ENCODE results near the gene RBM10.

Gene RBM10

DNA sequence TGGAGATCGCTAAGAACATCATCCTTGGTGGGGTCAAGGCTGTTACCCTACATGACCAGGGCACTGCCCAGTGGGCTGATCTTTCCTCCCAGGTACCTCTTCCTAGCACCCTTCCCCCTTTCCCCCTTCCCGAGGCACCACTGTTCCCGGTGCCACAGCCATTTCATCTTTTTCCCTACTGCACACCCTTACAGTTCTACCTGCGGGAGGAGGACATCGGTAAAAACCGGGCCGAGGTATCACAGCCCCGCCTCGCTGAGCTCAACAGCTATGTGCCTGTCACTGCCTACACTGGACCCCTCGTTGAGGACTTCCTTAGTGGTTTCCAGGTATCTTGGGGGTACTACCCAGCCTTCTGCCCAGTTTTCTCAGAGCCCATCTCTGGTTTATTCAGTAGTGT is 54.3 kb downstream of the RBM10 start:
- Histone ChIP-seq H3K4me2 (ENCODE audit: low read length) (no peak overlapping the region), H3K4me3 (ENCODE audit: low read length) (no peak overlapping the region), H3K27me3 (ENCODE audit: control insufficient read depth, low read length) (no peaks in the 10 kb centered on the region), H3K27ac (ENCODE audit: low read depth, low read length) (no peak overlapping the region), H3K79me2 (ENCODE audit: control insufficient read depth, low read length) (peaks cover 45% of the 10 kb centered on the region), H3F3A (ENCODE audit: control insufficient read depth, insufficient read depth) (no peaks in the 10 kb centered on the region), H3K36me3 (ENCODE audit: control insufficient read depth, low read length) (peaks cover 90% of the 10 kb centered on the region), H3K9me2 (replicated peaks; ENCODE audit: control insufficient read depth, low read length) (no peaks in the 10 kb centered on the region), H3K4me1 (ENCODE audit: control insufficient read depth, low read length) (peaks cover 21% of the 10 kb centered on the region), H3K9me3 (ENCODE audit: control insufficient read depth, insufficient read depth, low read length) (no peaks in the 10 kb centered on the region), H4K20me1 (ENCODE audit: control insufficient read depth, insufficient read depth, low read depth, low read length) (peaks cover 4% of the 10 kb centered on the region; the same call in 1 of the 2 replicates)
- TF ChIP-seq, protein P1, sequence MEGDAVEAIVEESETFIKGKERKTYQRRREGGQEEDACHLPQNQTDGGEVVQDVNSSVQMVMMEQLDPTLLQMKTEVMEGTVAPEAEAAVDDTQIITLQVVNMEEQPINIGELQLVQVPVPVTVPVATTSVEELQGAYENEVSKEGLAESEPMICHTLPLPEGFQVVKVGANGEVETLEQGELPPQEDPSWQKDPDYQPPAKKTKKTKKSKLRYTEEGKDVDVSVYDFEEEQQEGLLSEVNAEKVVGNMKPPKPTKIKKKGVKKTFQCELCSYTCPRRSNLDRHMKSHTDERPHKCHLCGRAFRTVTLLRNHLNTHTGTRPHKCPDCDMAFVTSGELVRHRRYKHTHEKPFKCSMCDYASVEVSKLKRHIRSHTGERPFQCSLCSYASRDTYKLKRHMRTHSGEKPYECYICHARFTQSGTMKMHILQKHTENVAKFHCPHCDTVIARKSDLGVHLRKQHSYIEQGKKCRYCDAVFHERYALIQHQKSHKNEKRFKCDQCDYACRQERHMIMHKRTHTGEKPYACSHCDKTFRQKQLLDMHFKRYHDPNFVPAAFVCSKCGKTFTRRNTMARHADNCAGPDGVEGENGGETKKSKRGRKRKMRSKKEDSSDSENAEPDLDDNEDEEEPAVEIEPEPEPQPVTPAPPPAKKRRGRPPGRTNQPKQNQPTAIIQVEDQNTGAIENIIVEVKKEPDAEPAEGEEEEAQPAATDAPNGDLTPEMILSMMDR (IDR thresholded peaks at IDR 0.05; ENCODE audit: low read depth, low read length, poor library complexity, severe bottlenecking), result no peak
- no peak for TF ChIP-seq EZH2phosphoT487 (IDR thresholded peaks at IDR 0.05; ENCODE audit: borderline replicate concordance, low read length)

DNA sequence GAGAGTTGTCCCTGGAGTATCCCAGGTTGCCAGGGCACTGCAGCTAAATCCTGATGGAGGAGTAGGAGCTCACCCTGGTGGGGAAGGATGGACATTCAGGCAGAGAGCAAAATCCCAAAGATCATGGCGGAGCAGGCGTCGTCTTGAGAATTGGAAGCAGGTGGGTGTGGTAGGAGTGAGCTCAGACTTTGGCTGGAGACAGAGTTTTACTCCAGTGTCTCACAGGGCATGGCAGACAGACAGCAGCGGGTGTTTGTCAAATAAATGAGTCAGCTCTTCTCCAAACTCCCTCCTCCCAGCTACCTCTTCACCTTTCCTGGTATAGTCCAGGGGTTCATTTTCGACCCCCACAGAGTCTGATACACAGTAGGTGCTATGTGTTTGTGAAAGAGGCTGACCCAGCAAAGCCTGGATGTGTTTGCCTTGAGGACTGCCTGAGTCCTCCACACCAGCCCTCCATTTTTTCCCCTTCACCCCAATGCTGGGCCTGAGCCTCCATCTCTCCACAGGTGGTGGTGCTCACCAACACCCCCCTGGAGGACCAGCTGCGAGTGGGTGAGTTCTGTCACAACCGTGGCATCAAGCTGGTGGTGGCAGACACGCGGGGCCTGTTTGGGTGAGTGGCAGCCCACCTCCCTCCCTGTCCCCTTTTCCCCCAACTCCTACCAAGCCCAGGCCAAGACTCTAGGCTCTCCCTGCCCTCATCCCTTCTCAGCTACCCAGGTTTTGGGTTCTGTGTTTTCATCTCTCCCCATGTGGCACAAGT is 55.5 kb downstream of the RBM10 start:
- Histone ChIP-seq H3F3A (ENCODE audit: control insufficient read depth, insufficient read depth) (no peaks in the 10 kb centered on the region), H3K4me3 (ENCODE audit: low read length) (no peak overlapping the region), H3K4me2 (ENCODE audit: low read length) (no peak overlapping the region), H3K9me3 (ENCODE audit: control insufficient read depth, insufficient read depth, low read length) (no peaks in the 10 kb centered on the region), H3K27ac (ENCODE audit: low read depth, low read length) (no peak overlapping the region), H3K27me3 (ENCODE audit: control insufficient read depth, low read length) (no peaks in the 10 kb centered on the region), H3K36me3 (ENCODE audit: control insufficient read depth, low read length) (peaks cover 90% of the 10 kb centered on the region), H3K9me2 (replicated peaks; ENCODE audit: control insufficient read depth, low read length) (no peaks in the 10 kb centered on the region), H3K79me2 (ENCODE audit: control insufficient read depth, low read length) (peaks cover 32% of the 10 kb centered on the region), H3K4me1 (ENCODE audit: control insufficient read depth, low read length) (peaks cover 10% of the 10 kb centered on the region), H4K20me1 (ENCODE audit: control insufficient read depth, insufficient read depth, low read depth, low read length) (peaks cover 4% of the 10 kb centered on the region; the same call in 1 of the 2 replicates)
- no peak for TF ChIP-seq EZH2phosphoT487 (IDR thresholded peaks at IDR 0.05; ENCODE audit: borderline replicate concordance, low read length)
- TF ChIP-seq, protein P1 (IDR thresholded peaks at IDR 0.05; ENCODE audit: low read depth, low read length, poor library complexity, severe bottlenecking), result no peak

GRCh38 chrX:47201345-47201944 is 56.4 kb downstream of the RBM10 start:
- Histone ChIP-seq H3K4me2 (ENCODE audit: low read length) (no peak overlapping the region), H4K20me1 (ENCODE audit: control insufficient read depth, insufficient read depth, low read depth, low read length) (no peaks in the 10 kb centered on the region), H3K27ac (ENCODE audit: low read depth, low read length) (no peak overlapping the region), H3K36me3 (ENCODE audit: control insufficient read depth, low read length) (peaks cover 89% of the 10 kb centered on the region), H3K9me3 (ENCODE audit: control insufficient read depth, insufficient read depth, low read length) (no peaks in the 10 kb centered on the region), H3K4me1 (ENCODE audit: control insufficient read depth, low read length) (peaks cover 1% of the 10 kb centered on the region; the same call in 1 of the 2 replicates), H3K9me2 (replicated peaks; ENCODE audit: control insufficient read depth, low read length) (no peaks in the 10 kb centered on the region), H3K79me2 (ENCODE audit: control insufficient read depth, low read length) (peaks cover 23% of the 10 kb centered on the region), H3K27me3 (ENCODE audit: control insufficient read depth, low read length) (no peaks in the 10 kb centered on the region), H3F3A (ENCODE audit: control insufficient read depth, insufficient read depth) (no peaks in the 10 kb centered on the region), H3K4me3 (ENCODE audit: low read length) (no peak overlapping the region)
- TF ChIP-seq EZH2phosphoT487 (IDR thresholded peaks at IDR 0.05; ENCODE audit: borderline replicate concordance, low read length), result no peak
- TF ChIP-seq, protein P1 (IDR thresholded peaks at IDR 0.05; ENCODE audit: low read depth, low read length, poor library complexity, severe bottlenecking), result no peak
